Measurements from ENCODE around the gene PLD3.
A peak's percentile ranks its signal among the peaks of the same experiment; 100 is the strongest.

DNA sequence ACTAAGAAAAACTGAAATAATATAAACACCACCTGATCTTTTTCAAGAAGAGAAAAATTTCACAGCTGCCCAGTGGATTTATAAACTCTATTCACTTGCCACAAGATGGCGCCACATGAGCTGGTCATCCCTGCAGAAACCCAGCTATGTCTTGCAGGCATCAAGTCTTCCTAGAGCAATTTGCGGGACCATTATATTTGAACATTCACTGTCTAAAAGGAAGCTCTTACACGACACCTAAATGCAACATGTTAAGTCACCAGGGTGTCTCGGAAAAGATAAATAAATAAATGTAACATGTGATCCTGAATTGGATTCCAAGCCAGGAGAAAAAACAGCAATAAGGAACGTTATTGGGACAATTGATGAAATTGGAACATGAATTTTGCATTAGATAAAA, 43.1 kb upstream of the PLD3 start:
- TF ChIP-seq CTCF (IDR thresholded peaks at IDR 0.05): peak; percentile 63 to 86 (median 77)
- TF ChIP-seq POLR2A (IDR thresholded peaks at IDR 0.05): no peak
